GM19395 (cell line): ENCODE data around the gene PIBF1.
A peak's percentile ranks its signal among the peaks of the same experiment; 100 is the strongest.
"Not testable (repeated sequence)": the region's sequence is repeated elsewhere in the genome, so short reads cannot be mapped to it uniquely, and the experiment has no call there.

Source experiments
- ATAC-seq: cut with Tn5 transposase; IDR thresholded peaks from one replicate; pipeline ENCODE4 v1.9.1; 2021; ENCODE audit warnings: mild to moderate bottlenecking, moderate library complexity; ENCODE audit not compliant: unreplicated experiment

The PIBF1 gene

GRCh38 chr13:72781451-72782439 is at the start of gene PIBF1, which contains the start of gene DIS3:
PIBF1 (plus strand) TSS chr13:72782133; CDS start chr13:72783470, 1,337 bp downstream.
DIS3 (minus strand) TSS chr13:72781900; CDS start chr13:72781832, 68 bp downstream.
- peak; percentile 97 for ATAC-seq

GRCh38 chr13:72737033-72737432 is 44.9 kb upstream of the PIBF1 start:
- no peak for ATAC-seq

- no peak for ATAC-seq
Measured at GRCh38 chr13:72740015-72740414, 41.9 kb upstream of the PIBF1 start.

GRCh38 chr13:72745260-72745659 is 36.7 kb upstream of the PIBF1 start:
- ATAC-seq, result no peak

- ATAC-seq, result no peak
Measured at GRCh38 chr13:72751220-72751619, 30.7 kb upstream of the PIBF1 start.

- no peak for ATAC-seq
Measured at GRCh38 chr13:72754111-72754510, 27.8 kb upstream of the PIBF1 start.

- ATAC-seq, result no peak
Measured at GRCh38 chr13:72757792-72758535, 24.0 kb upstream of the PIBF1 start.

- ATAC-seq, result peak; percentile 50
Measured at GRCh38 chr13:72760189-72760588, 21.7 kb upstream of the PIBF1 start.

- no peak for ATAC-seq
Measured at GRCh38 chr13:72763411-72763810, 18.5 kb upstream of the PIBF1 start.

GRCh38 chr13:72774019-72774418 is 7.9 kb upstream of the PIBF1 start:
- ATAC-seq, result no peak

- no peak for ATAC-seq
Measured at GRCh38 chr13:72782717-72783116, 784 bp downstream of the PIBF1 start.

GRCh38 chr13:72784679-72785078 is 2.7 kb downstream of the PIBF1 start:
- not testable (repeated sequence) for ATAC-seq

- ATAC-seq, result no peak
Measured at GRCh38 chr13:72788831-72789230, 6.9 kb downstream of the PIBF1 start.

GRCh38 chr13:72792640-72793039 is 10.7 kb downstream of the PIBF1 start:
- ATAC-seq, result no peak

GRCh38 chr13:72798817-72799216 is 16.9 kb downstream of the PIBF1 start:
- no peak for ATAC-seq

GRCh38 chr13:72804301-72804700 is 22.4 kb downstream of the PIBF1 start:
- no peak for ATAC-seq

GRCh38 chr13:72805676-72806346 is 23.9 kb downstream of the PIBF1 start:
- ATAC-seq, result no peak

- ATAC-seq, result not testable (repeated sequence)
Measured at GRCh38 chr13:72806514-72806913, 24.6 kb downstream of the PIBF1 start.

- no peak for ATAC-seq
Measured at GRCh38 chr13:72808917-72809500, 27.1 kb downstream of the PIBF1 start.

GRCh38 chr13:72820156-72820897 is 38.4 kb downstream of the PIBF1 start:
- ATAC-seq, result no peak
